Kidney epithelial cell (primary cell): Measurements from ENCODE around the gene HOXD9. TPM values are rescaled to one million over a fixed set of nuclear protein-coding genes. Genes with fewer than 3 reads are reported as not detected.

Experiments
- DNase-seq: peaks from one replicate; pipeline ENCODE4 v3.0.0-alpha.2; 2010; ENCODE audit warnings: low read depth
- H3K27me3 ChIP-seq: 2 replicates; pipeline ENCODE4 v1.6.0; 2011; ENCODE audit warnings: low read length; ENCODE audit not compliant: control insufficient read depth, insufficient read depth
- H3K36me3 ChIP-seq: 2 replicates; pipeline ENCODE4 v1.5.1; 2011; ENCODE audit warnings: low read length; ENCODE audit not compliant: control insufficient read depth, insufficient read depth
- H3K4me3 ChIP-seq: 2 replicates; pipeline ENCODE4 v1.5.1; 2011; ENCODE audit warnings: low read depth, mild to moderate bottlenecking, control low read depth, low read length
- total RNA-seq: library from RNA; depleted of rRNA; stranded (reverse); fragments of >200 nt; gene quantifications from 2 replicates; pipeline ENCODE4 v1.2.3, GENCODE V29; 2015
- TF ChIP-seq, protein P1 (sequence below): IDR thresholded peaks from 2 replicates; pipeline ENCODE4 v1.5.1; 2011; ENCODE audit warnings: mild to moderate bottlenecking, moderate library complexity, low read length, control low read depth, inconsistent platforms; ENCODE audit not compliant: insufficient read depth, poor library complexity, severe bottlenecking

HOXD9 gene
- total RNA-seq, 1 donor from 2014 or later = 12.2 TPM

DNA sequence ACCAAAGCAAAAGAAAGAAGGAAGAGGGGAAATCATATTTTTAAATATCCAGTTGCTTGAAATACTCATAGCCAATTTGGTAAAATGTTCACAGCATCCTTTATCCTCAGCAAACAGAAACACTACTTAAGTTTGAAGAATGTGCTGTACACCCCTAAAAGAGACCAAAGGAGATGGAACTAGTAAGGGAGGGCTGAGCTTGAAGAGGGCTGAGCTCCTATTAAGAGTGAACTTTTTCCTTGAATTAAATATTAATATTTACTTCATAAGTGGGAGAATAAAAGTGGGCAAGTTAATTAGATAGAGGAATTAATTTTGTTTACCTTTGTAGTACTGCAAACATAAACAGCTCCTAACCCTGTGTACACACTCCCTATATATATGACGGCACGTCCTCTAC lies 45.7 kb upstream of the HOXD9 start:
- peaks cover 89% of the 10 kb centered on the region for H3K27me3 ChIP-seq
- TF ChIP-seq, protein P1, sequence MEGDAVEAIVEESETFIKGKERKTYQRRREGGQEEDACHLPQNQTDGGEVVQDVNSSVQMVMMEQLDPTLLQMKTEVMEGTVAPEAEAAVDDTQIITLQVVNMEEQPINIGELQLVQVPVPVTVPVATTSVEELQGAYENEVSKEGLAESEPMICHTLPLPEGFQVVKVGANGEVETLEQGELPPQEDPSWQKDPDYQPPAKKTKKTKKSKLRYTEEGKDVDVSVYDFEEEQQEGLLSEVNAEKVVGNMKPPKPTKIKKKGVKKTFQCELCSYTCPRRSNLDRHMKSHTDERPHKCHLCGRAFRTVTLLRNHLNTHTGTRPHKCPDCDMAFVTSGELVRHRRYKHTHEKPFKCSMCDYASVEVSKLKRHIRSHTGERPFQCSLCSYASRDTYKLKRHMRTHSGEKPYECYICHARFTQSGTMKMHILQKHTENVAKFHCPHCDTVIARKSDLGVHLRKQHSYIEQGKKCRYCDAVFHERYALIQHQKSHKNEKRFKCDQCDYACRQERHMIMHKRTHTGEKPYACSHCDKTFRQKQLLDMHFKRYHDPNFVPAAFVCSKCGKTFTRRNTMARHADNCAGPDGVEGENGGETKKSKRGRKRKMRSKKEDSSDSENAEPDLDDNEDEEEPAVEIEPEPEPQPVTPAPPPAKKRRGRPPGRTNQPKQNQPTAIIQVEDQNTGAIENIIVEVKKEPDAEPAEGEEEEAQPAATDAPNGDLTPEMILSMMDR = no peak
- H3K4me3 ChIP-seq = no peak overlapping the region
- H3K36me3 ChIP-seq = no peaks in the 10 kb centered on the region
- DNase-seq = no peak

DNA sequence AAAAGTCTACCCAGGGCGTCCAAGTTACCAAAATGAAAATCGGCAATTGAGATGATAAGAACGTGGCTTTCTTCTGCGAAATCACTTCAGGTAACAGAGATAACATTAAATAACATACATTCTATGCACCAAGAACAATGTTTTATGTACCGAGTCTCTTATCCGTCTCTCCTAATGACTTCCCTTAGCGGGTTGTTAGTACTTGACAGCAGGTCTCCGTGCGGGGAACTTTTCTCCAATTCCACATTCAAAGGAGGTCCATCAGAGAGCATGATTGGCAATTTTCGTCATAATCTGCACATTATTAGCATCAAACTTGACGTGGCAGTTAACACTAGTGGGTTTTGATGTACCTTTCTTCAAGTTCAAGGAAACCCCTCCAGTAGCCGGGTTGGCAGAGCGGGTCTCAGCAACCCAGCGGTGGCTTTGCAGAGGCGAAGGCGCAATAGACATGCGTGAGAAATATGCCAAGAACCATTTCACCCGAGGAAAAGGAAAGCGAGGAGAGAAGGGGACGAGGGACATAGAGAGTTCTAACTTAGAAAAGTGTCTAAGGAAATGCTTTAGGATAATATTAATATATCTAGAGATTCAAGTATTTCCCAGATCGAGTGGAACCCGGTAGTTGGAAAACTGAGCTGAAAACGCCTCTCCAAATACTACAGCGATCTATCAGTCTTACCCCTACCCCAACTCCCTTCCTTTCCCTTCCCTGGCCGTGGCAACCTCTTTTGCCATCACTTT lies 43.8 kb upstream of the HOXD9 start:
- TF ChIP-seq, protein P1 = no peak
- H3K4me3 ChIP-seq = no peak overlapping the region

DNA sequence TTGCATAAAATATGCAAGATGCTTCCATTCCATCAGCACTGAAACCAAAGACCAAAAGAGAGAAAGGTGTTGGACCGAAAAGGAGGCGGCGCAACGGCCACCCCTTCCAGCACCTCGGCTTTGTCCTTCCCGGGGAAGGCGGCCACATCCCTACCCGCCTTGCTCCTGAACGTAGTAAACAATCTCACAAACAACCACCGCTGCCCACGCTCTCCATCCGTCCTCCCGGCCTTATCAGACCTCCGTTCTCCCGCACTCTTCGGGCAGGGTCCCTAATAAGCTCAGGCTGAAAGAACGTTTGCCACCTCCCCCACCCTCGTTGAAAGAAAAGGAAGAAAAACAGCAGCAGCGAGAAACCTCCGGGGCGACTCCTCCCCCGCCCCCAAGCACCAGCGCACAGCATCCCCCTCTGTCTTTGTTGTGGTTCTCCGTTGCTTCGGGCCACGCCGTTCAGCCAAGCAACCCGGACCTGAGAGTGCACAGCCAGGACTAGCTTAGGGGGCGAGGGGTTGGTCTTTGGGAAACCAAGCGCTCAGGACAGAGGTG lies 43.2 kb upstream of the HOXD9 start:
- Histone ChIP-seq H3K27me3 (peaks cover 89% of the 10 kb centered on the region), H3K36me3 (no peaks in the 10 kb centered on the region), H3K4me3 (no peak overlapping the region)
- DNase-seq = no peak
- TF ChIP-seq, protein P1 = no peak

More for the DNA sequence above, 43.8 kb upstream of the HOXD9 start:
- Histone ChIP-seq H3K27me3 (peaks cover 89% of the 10 kb centered on the region), H3K36me3 (no peaks in the 10 kb centered on the region)
- DNase-seq = no peak

DNA sequence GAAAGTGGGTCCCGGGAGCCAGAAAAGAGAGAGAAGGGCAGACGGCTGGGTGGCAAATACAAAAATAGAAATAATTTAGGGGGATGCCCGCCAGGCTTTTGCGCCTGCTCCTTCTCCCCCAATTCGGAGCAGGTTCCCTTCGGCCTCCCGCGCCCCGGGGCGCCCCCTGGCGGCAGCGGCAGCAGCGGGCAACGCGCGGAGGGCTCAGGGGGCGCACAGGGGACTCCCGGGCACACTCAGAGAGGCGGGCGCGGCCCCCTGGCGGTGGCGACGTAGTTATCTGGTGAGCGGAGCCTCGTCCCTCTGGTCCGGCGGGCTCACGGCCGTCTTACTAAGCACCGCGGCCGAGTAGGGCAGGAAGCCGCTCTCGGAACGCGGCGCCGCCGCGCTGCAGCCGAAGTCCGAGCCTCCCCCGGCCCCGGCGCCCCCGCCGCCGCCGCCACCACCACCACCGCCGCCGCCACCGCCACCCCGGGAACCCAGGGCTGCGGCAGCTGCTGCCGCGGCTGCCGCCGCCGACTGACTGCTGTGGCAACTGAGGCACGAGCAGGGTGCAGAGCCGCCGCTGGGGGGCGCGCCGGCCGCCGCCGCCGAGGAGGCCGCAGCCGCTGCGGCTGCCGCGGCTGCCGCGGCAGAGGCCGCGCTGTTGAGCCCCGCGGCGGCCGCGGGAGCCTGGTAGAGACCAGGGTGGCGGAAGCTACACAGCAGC lies 42.5 kb upstream of the HOXD9 start:
- Histone ChIP-seq H3K36me3 (no peaks in the 10 kb centered on the region), H3K4me3 (no peak overlapping the region), H3K27me3 (peaks cover 89% of the 10 kb centered on the region)
- TF ChIP-seq, protein P1 = peak; percentile 48
- no peak for DNase-seq

DNA sequence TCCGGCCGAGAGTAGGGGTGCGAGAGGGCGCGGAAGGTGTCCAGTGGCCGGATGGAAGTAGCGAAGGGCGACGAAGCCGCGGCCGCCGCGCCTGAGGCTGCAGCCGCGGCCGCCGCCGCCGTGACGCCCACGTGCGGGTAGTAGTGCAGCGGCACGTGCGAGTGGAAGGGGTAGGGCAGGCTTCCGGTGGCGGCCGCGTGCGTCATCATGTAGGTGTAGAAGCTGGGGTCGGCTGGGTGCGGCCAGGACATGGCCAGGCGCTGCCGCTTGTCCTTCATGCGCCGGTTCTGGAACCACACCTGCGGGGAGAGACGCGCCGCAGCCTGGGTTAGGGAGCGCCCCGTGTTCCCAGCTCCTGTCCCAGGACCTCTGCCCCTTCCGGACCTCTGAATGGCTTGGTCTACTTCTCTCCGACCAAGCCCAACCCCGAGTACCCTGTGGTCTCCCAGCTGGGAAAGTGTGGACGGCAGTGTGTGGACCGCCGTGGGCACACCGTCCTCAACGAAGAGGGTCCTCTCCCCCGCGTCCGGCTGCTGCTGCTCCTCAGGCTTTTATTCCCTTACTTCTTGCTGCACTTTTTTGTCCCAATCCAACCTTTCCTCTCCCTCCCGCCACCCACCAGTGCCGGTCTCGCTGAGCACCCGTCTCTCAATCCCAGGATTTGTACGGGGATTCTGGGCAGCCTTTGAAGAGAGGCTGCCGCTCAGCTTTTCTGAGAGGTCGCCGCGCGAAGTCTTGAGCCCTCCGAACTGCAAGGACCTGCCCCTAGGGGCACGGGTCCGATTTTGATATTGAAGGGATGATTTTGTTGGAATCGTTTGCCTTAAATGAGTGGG lies 41.8 kb upstream of the HOXD9 start:
- Histone ChIP-seq H3K4me3 (no peak overlapping the region), H3K36me3 (no peaks in the 10 kb centered on the region), H3K27me3 (peaks cover 89% of the 10 kb centered on the region)
- no peak for DNase-seq
- TF ChIP-seq, protein P1 = no peak
